Measurements from ENCODE around the gene ST7.
"Not testable (repeated sequence)": the region's sequence is repeated elsewhere in the genome, so short reads cannot be mapped to it uniquely, and the experiment has no call there.

Gene ST7

DNA sequence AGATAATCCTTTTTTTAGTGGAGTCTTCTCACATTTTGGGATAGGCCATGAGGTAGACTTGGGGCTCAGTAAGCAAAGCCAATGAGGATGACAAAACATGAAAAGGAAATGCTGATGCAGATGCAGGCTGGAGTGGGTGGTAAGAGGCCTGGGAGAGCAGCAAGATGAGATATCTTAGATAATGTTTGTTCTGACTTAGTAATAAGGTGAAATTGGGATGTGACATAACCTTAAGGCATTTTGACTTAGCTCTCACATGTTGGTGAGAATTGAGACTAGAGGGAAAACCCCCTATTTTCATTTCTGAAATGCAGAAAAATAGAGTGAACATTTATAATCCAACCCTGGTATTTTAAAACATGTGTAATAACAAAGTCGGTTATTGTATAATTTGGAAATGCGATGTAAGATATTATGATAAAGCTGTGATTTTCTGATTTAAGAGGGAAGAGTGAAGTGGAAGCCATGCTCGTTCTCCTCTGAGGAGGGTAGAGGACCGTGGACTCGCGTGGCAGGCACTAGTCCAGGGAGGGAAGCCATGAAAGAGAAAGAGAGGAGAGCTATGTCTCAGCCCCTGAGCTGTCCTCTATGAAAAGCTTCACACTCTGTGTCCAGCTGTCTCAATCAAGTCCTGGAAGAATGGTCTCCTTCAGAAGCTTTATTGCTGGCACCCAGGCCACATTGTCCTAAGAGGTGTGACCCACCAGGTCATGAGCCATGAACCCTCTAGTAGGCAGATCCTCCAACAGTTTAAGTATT lies 57.3 kb downstream of the ST7 start:
- no peak for DNase-seq

DNA sequence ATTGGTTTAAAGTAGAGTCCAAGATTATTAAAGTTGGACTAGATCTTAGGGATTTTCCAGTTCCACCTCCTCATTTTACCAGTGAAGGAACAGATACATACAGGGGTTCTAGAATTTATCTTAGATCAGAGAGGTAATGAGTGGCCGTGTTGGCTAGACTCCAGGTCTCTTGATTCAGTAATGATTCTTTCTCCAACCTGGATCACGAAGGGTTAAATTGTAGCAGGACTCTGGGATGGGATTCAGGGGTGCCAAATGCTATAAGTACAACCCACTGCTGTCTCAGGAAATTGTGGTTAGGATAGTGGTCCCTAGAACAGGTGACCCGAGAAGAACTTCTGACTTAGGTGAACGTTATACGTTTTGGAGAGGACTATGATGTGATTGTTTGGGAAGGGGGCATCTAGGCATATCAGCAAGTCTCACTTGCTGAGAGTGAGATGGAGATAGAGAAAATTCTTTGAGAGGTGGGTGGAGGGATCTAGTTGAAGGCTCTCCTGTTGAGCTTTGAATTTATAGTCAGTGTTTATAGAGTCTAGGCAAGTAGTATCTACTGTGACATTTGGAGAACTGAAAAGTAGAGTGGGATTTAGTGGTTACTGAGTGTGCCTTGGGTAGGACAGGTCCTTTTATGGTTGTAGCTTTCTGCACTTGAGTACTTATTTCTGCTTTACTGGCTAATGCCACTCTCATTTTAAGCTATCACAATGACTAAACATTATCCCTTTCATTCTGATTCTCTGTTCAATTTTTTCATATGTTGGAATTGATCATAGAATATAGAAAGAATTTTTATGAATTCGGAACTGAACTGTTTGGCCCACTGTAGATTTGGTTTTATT lies 58.3 kb downstream of the ST7 start:
- no peak for DNase-seq

DNA sequence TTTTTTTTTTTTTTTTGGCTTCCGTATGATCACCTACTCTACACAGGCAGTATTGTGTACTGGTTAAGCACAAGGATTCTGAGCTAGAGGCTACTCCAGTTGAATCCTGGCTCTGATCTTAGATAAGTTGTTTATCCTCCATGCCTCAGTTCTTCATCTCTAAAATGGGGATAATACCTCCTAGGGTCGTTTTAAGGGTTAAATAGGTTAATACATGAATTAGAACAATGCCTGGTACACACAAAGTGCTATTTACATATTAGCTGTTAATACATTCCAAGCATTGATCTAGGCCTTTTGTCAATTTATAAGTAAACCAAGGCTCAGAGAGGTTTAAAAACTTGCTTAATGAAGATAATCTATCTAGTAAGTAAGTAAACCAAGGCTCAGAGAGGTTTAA lies 59.0 kb downstream of the ST7 start:
- DNase-seq: no peak

DNA sequence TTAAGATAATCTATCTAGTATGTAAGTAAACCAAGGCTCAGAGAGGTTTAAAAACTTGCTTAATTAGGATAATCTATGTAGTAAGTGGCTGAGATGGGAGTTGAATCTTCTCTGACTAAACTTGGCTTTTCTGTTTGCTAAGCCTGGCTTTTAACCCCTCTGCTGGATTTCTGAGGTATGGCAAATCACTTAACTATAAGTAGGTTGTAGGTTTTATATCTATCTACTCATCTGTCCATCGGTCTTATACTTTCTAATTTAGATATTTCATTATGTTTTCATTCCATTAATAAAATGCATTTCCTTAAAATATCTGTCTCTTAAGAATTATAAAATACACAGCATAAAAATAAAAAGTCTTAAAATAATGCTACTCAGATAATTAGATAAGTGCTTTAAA lies 59.4 kb downstream of the ST7 start:
- no peak for DNase-seq

DNA sequence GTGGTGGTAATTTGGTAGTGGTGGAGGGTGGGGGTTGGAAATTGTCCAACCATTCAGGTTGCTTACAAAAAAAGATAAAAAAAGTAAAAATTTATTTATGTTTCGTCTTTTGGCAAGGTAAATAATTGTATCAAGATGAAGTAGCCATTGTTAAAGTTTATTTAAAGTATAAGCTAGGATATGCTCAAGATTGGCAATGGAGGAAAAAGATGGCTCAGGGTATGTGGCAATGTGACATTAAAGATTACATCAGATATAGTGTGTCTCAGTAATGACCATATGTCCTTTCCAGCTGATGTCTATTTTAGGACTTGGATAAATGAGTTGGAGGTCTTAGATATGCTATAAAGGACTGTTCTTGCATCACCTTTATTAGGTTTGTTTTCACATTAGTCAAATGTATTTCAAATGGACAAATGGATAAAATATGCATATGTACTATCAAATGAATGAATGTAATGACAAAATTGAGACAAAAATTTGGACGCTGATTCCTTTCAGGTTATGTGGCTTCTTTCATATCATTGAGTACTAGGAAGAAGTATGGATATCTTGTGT lies 60.9 kb downstream of the ST7 start:
- DNase-seq: no peak

DNA sequence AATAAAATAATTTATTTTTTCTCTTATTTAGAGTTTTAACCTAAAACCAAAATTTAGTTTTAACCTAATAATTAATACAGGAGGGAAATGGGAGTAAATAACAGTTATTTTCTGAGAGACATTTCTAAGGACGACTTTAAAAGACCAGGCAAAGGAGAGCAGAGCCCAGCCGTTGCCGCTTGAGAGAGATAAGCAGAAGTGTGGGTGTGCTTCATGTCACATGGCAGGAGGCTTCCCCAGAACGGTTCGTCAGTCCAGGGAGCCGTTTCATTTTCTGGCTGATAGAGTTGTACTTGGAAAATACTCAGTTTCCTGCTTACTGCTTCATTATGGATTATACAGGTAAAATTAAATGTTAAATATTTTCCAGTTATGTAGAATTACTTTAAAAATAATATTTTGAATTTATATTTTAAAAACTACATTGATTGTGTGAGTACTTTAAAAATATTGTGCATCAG lies 61.4 kb downstream of the ST7 start:
- peak; percentile 26 for DNase-seq

DNA sequence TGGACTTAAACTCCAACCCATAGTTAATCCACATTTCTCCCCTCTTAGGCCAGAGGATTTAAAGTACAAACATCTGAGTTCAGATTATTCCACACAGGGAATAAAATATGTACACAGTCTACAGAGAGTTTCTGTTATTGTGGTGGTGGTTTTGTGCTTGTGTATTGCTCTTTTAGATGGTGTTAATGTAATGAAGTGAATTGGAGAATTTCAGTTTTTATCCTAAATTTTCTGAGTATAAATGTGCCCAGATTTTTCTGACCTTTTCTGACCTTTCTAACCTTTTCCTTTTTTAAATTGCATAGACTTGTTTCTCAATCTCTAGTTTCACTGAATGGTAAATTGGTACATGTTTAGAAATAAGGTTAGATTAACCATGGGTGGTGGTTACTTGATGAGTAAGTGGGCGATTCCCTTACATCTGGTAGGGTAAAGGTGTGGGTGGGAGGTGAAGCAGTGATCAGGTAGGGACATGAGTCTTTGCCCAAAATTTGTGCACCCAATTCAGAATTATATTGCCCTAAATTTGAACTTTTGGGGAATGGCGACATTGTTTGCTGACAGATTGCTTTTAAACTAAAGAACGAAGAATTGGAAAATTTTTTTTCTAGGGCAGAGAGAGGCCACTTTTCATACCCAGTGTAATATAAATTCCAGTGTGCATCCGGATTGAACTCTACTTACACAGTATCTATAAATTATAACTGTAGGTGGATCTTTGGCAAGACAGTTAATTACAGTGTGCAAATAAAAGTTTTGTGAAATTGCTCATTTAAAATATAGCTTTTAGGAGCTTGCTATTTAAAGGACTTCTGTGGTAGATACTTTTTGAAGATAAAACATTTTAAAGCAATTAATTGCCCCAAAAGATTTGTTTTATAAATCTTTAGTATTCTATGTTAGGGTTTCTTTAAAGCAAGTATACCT lies 62.2 kb downstream of the ST7 start:
- DNase-seq: no peak

DNA sequence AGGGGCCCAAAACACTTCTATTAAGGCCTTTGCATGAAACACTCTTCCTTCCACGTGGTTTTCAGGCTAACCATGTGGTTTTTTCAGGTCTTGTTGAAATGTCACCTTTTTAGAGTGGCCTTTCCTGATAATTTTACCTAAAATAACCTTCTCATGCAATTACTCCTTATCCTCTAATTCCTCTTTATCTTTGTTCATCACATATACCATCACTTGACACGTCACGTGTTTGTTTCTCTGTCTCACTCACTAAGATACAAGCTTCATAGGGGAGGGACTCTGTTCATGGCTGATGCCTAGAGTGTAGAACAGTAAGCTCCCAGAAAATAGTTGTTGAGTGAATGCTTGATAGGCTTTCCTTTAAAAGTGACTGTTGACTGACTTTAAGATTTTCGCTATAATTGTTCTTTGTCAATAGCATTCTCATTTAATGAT lies 63.7 kb downstream of the ST7 start:
- no peak for DNase-seq

DNA sequence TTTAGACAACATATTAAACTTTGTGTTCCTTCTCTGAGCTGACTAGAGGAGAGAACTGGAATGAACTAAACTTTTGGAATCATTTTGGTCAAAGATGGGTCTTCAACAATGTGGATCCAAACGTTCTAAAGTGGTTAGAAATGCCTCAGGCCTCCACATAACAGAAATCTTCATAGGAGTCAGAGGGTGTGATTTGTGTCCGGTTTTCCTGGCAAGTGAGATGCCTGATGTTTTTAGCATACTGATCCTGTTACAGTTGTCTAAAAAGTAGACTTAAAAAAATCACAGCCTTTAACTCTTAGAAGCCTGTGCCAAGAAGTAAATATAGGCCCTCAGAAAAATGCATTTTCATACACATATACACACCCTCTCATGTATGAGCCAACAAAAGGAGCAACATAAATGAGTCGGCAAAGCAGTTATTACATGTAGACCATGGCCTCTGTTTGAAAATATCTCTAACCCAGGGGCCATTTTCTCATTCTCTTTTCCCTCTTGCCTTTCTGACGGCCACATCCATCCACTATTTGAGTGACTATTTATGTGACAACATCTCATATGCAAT lies 64.5 kb downstream of the ST7 start:
- no peak for DNase-seq

DNA sequence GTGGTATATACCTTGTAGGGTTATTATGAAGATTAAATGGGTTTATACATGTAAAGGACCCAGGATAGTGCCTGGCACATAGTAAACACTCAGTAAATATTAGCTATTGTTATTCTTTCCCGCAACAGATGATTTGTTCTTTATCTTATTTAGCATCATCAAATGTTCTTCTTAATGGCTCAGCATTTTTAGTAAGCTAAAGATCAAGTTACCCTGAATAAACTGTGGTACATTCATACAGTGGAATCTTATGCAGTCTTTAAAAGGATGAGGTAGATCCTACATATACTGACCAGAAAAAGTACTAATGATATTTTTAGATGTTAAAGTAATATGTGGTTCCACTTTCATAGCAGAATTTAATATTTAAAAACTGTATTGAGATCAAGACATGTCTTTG lies 65.4 kb downstream of the ST7 start:
- no peak for DNase-seq

DNA sequence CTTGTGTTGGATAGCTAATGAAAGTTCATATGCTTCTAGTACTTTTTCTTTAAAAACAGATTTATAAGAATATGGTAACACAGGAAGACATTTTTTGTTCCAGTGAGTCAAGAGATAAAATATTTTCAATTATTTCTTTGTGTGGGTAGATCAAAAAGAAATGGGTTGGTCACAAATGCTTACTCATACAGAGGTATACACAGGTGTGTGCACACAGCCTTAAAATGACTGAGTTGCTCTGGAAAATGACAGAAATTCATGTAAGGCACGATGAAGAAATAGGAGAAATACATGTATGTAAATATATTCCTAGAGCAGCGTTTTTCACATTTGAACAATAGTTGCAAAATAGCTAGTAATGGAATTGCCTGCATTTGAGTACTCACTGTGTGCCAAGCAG lies 66.0 kb downstream of the ST7 start:
- DNase-seq: no peak

DNA sequence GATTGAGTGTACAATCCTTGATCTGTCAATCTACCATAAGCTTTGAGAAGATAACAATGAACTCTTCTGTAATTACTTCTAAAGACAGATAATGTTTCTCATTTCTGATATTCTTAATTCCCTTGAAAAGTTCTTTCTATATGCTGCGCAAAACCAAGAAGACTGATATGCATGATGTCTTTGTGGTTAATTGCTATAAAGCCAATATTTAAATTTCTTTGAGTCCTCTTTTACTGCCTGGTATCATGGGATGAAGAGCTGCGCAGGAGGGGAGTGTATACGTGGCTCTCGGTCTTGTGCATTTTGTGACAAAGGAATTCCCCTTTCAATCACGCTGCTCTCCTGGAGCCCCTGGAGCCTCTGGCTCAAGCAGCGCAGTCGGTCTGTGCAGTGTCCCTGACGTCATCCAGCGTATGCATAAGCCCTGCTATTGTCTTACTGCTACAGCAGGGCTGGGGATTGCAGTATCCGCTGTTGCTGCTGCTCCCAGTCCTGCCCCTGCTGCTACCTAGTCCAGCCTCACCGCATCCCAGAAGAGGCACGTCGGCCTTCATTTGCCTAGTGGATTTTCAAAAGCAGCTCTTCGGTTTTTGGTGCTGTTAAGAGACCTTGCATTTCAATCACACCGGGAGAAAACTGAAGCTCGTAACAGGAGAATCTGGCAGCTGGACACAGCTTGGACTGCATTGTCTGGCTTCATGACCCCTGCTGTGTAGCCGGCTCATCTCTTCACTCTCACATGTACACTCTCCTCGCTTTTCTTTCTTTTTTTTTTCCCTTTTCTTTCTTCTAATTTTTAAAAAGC lies 66.7 kb downstream of the ST7 start:
- DNase-seq: no peak

DNA sequence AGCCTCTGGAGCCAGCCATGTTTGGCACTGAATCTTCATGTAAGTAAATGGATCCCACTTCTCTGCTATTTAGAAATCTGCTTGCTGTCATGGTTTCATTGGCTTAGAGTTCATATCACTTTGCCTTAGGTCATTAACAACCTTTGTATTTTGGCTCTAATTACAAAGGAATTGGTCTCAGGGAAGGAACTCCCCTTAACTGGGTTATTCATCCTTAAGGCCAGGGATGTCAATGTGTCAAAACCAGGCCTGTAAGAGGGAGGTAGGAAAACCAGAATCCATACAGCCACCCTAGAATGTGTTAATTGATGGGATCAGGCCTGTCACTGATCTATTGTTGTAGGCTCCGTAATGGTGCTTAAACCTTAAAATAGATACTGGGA lies 67.3 kb downstream of the ST7 start:
- no peak for DNase-seq

DNA sequence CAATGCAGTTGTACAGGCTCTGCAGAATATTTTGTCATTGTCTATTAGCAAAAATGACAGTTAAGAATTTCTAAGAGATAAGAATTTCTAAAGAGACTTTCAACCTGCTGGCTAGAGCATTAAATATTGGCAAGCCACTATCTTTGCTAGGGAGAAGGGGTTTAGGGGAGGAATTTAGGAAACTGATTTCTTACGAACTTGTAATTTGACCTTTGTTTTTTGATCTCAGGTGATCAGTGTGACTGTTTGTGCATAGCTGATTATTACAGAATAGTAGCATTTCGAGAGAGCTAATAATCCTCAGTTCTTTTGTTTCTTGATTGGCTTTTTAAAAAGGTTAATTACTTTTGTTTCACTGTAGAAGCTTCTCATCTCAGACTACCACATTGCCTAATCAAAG lies 68.1 kb downstream of the ST7 start:
- DNase-seq: no peak

DNA sequence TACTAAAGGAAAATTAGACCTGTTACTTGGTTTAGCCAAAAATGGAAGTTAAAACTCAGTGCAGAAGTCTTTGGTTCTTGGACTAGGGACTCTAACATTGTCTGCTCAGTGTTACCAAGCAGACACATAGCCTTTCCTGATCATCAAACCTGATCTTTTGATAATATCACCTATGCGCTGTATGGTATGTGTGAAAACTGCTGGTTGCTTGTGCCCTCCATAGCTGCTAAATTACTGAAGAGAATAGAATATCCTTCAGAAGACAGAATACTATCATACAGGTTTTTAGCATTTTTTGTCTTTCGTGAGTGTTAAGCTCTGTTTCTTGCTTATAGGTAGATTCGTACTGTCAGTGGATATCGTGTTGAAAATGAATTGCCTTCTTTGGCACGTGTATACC lies 68.7 kb downstream of the ST7 start:
- no peak for DNase-seq

DNA sequence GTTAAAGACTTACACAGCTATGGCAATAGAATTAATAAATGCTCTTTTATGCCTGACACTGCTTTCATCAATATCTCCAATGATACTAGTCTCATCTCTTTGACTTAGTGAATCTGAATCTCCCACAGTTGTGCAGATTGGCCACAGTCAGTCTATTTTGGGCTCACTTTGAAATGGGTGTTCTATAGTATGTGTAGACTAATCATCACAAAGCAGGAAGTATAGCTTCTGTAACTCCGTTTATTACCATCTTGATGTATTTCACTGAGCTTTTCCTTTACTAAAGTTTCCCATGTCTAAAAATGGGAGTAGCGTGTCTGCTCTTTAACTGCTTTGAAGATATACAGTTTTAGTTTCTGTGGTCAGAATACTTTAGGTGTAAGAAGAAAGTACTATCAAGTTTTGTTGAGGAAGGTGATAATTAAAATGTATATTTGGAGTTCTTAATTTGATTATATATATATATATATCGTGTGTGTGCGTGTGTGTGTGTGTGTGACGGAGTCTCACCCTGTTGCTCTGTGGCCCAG lies 70.1 kb downstream of the ST7 start:
- no peak for DNase-seq

DNA sequence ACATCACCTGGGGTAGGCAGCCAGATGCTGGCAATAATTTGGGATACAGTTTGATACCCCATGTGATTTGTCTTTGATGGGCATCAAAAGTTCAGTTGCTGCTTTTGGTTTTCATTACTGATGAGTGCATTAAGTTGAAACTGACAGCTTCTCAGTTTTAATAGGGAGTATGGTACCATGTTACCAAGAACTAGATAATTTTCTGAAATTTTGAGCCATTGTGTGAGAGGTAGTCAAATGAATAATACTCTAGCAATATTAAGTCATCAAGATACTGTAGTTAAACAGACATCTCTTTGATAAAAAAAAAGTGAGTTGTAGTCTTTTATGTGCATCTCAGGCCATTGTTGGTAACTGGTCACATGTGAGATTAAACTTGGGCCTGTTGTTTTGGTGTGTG lies 71.5 kb downstream of the ST7 start:
- no peak for DNase-seq

DNA sequence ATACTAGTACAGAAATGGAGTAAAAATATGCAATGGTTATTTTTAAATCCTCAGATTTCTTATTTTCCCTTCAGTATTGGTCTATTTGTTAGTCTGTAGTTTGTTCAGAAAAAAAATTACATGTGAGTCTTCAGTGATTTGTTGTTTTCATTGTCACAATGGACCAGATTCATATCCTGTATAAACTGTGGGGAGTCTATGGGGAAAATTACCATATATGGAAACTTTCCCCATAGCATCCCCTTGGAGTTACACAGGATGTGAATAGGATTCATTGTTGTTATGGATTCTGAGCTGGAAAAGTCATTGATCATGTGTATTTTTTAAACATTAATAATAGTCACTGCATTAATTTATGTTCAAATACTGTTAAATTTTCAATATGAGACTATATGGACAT lies 72.6 kb downstream of the ST7 start:
- DNase-seq: no peak

DNA sequence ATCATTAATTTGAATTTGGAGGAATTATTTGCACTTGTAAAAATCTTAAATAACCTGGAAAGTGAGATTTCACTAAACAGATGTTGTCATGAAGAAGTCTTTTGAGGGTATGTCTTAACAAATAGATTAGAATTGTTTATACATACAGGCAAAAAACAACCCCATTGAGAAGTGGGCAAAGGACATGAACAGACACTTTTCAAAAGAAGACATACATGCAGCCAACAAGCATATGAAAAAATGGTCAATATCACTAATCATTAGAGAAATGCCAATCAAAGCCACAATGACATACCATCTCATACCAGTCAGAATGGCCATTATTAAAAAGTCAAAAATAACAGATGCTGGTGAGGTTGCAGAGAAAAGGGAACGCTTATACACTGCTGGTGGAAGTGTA lies 77.0 kb downstream of the ST7 start:
- DNase-seq: not testable (repeated sequence)

DNA sequence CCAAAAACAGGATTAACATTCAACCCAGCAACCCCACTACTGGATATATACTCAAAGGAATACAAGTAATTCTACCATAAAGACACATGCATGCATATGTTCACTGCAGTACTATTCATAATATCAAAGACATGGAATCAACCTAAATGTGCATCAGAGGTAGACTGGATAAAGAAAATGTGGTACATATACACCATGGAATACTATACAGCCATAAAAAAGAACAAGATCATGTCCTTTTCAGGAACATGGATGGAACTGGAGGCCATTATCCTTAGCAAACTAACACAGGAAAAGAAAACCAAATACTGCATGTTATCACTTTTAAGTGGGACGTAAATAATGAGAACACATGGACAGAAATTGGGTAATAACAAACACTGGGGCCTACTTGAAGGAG lies 77.5 kb downstream of the ST7 start:
- not testable (repeated sequence) for DNase-seq

DNA sequence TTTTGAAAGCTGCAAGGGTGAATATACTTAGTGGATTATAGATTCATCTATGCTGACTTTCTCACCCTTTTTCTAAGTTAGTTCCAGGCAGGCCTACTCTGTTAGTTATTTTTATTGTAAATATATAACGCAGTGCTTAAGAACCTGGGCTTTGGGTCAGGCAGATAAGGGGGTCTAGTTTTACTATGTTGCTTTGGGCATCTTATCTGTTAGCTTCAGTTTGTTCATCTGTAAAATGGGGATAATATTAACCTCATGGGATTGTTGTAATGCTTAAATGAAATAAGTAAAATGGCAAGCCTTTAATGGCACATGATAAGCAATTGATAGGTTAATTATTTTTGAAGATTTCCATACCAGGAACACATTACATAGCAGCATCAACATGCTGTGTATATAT lies 79.5 kb downstream of the ST7 start:
- DNase-seq: no peak
